Stimulated activated CD4-positive, alpha-beta T cell treated with anti-CD3 and anti-CD28 coated beads, Interleukin-4, amount 100 ng/mL, for 48 hours (primary cell): ENCODE results near the gene PTGES.

ENCODE experiments used
- DNase-seq, 2 donors: peaks; one replicate each; pipeline ENCODE4 v3.0.0-alpha.2; 2020; ENCODE audit warnings: low read depth in 2 of 2

The PTGES gene

DNA sequence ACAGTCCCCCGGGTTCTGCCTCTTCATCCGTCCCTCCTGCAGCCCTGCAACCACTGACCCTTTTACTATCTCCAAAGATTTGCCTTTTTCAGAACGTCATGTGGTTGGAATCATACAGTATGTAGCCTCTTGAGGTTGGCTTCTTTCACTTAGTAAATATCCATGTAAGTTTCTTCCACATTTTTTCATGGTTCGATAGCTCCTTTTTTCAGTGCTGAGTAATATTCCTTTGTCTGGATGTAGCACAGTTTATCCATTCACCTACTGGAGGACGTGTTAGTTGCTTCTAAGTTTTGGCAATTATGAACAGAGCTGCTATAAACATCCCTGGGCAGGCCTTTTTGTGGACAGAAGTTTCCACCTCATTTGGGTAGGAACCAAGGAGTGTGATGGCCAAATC, 60.3 kb downstream of the PTGES start:
- DNase-seq = no peak
